Neural crest cell (in vitro differentiated cells): ENCODE results near the gene ATP5PD. TPM values are rescaled to one million over a fixed set of nuclear protein-coding genes. Genes with fewer than 3 reads are reported as not detected.

ENCODE experiments used
- DNase-seq: peaks from one replicate; pipeline ENCODE4 v3.0.0; 2021; ENCODE audit warnings: low read depth, mixed read lengths, low spot score
- H3K27ac Mint-ChIP-seq: one replicate; pipeline ENCODE4 v1.8.0; 2021; ENCODE audit warnings: mild to moderate bottlenecking, mixed read lengths; ENCODE audit not compliant: unreplicated experiment
- H3K27me3 Mint-ChIP-seq: 2 replicates; pipeline ENCODE4 v1.8.0; 2021; ENCODE audit warnings: low read depth, mild to moderate bottlenecking, mixed read lengths
- H3K36me3 Mint-ChIP-seq: 2 replicates; pipeline ENCODE4 v1.8.0; 2021; ENCODE audit warnings: low read depth, mild to moderate bottlenecking, mixed read lengths
- H3K4me1 Mint-ChIP-seq: 2 replicates; pipeline ENCODE4 v1.8.0; 2021; ENCODE audit warnings: mixed read lengths
- H3K4me3 Mint-ChIP-seq: one replicate; pipeline ENCODE4 v1.8.0; 2021; ENCODE audit warnings: mild to moderate bottlenecking, mixed read lengths
- H3K9me3 Mint-ChIP-seq: 2 replicates; pipeline ENCODE4 v1.8.0; 2021; ENCODE audit warnings: mixed read lengths
- CTCF ChIP-seq: fragments of 200-600 bp; sonication (generic); conservative IDR thresholded peaks from 2 replicates; pipeline ENCODE4 v1.5.0; 2021; ENCODE audit warnings: antibody characterized with exemption, mild to moderate bottlenecking
- total RNA-seq: library from RNA; stranded (reverse); gene quantifications from 2 replicates; pipeline ENCODE4 v1.2.1, GENCODE V29; 2021

The ATP5PD gene
- total RNA-seq, 1 donor from 2014 or later, result 198 TPM

- Mint-ChIP-seq H3K4me1 (peaks cover 30% of the 10 kb centered on the region), H3K4me3 (peak within 1 kb of the TSS; percentile 97), H3K27ac (peak within 1 kb of the TSS; percentile 98), H3K36me3 (peaks cover 3% of the 10 kb centered on the region), H3K27me3 (no peaks in the 10 kb centered on the region), H3K9me3 (no peaks in the 10 kb centered on the region)
- peak; percentile 82 for DNase-seq
- TF ChIP-seq CTCF, result peak; percentile 71
These were observed 34.2 kb downstream of the ATP5PD start, which contains the start of gene MRPL58 for GRCh38 chr17:75012346-75013091. TSS of gene MRPL58 (plus strand) at chr17:75012670. CDS start at chr17:75012687, 17 bp downstream.

GRCh38 chr17:75012096-75012345 is 34.7 kb downstream of the ATP5PD start:
- Mint-ChIP-seq H3K27me3 (no peaks in the 10 kb centered on the region), H3K9me3 (no peaks in the 10 kb centered on the region), H3K36me3 (peaks cover 3% of the 10 kb centered on the region), H3K4me1 (peaks cover 30% of the 10 kb centered on the region), H3K27ac (peak overlapping the region; percentile 98), H3K4me3 (peak overlapping the region; percentile 97)
- no peak for TF ChIP-seq CTCF
- no peak for DNase-seq

- Mint-ChIP-seq H3K4me1 (peaks cover 30% of the 10 kb centered on the region), H3K36me3 (peaks cover 3% of the 10 kb centered on the region), H3K27ac (peak overlapping the region; percentile 98), H3K27me3 (no peaks in the 10 kb centered on the region), H3K9me3 (no peaks in the 10 kb centered on the region), H3K4me3 (peak overlapping the region; percentile 97)
- DNase-seq, result no peak
- no peak for TF ChIP-seq CTCF
These were observed 35.2 kb downstream of the ATP5PD start for GRCh38 chr17:75011401-75012095.

- Mint-ChIP-seq H3K27me3 (no peaks in the 10 kb centered on the region), H3K4me3 (peak overlapping the region; percentile 97), H3K27ac (peak overlapping the region; percentile 98), H3K36me3 (peaks cover 3% of the 10 kb centered on the region), H3K4me1 (peaks cover 30% of the 10 kb centered on the region), H3K9me3 (no peaks in the 10 kb centered on the region)
- no peak for DNase-seq
- no peak for TF ChIP-seq CTCF
These were observed 35.9 kb downstream of the ATP5PD start for GRCh38 chr17:75010683-75011400.

GRCh38 chr17:75009139-75009724 is 37.5 kb downstream of the ATP5PD start:
- no peaks in the 10 kb centered on the region for H3K9me3 Mint-ChIP-seq
- no peak overlapping the region for H3K27ac Mint-ChIP-seq
- DNase-seq, result no peak
- H3K4me1 Mint-ChIP-seq, result peaks cover 26% of the 10 kb centered on the region
- peaks cover 3% of the 10 kb centered on the region for H3K36me3 Mint-ChIP-seq
- TF ChIP-seq CTCF, result no peak
- H3K27me3 Mint-ChIP-seq, result no peaks in the 10 kb centered on the region
- peak overlapping the region; percentile 57 for H3K4me3 Mint-ChIP-seq
